D341Med (cell line): ENCODE results near the gene SMURF2.
"Not testable (repeated sequence)": the region's sequence is repeated elsewhere in the genome, so short reads cannot be mapped to it uniquely, and the experiment has no call there.

Experiments used
- DNase-seq: peaks from one replicate; pipeline ENCODE4 v3.0.0; 2012; ENCODE audit warnings: low spot score

Gene SMURF2

GRCh38 chr17:64596439-64596838 is 65.7 kb downstream of the SMURF2 start:
- DNase-seq: no peak

- DNase-seq: no peak
Measured at GRCh38 chr17:64591944-64592343, 70.2 kb downstream of the SMURF2 start.

GRCh38 chr17:64585146-64585545 is 77.0 kb downstream of the SMURF2 start:
- no peak for DNase-seq

GRCh38 chr17:64583038-64583437 is 79.1 kb downstream of the SMURF2 start:
- DNase-seq: no peak

GRCh38 chr17:64580384-64581315 is 81.5 kb downstream of the SMURF2 start:
- DNase-seq: no peak

GRCh38 chr17:64579917-64580316 is 82.2 kb downstream of the SMURF2 start:
- no peak for DNase-seq

- DNase-seq: not testable (repeated sequence)
Measured at GRCh38 chr17:64577025-64577424, 85.1 kb downstream of the SMURF2 start.

- no peak for DNase-seq
Measured at GRCh38 chr17:64575431-64575830, 86.7 kb downstream of the SMURF2 start.

GRCh38 chr17:64574646-64575045 is 87.5 kb downstream of the SMURF2 start:
- DNase-seq: no peak

GRCh38 chr17:64573214-64573613 is 88.9 kb downstream of the SMURF2 start:
- no peak for DNase-seq

GRCh38 chr17:64572682-64573154 is 89.4 kb downstream of the SMURF2 start:
- no peak for DNase-seq

GRCh38 chr17:64571746-64572145 is 90.4 kb downstream of the SMURF2 start:
- no peak for DNase-seq

- DNase-seq: no peak
Measured at GRCh38 chr17:64565563-64565962, 96.5 kb downstream of the SMURF2 start.

- DNase-seq: no peak
Measured at GRCh38 chr17:64564098-64564497, 98.0 kb downstream of the SMURF2 start.

GRCh38 chr17:64555281-64555680 is 106.8 kb downstream of the SMURF2 start:
- no peak for DNase-seq

GRCh38 chr17:64554028-64554637 is 108.0 kb downstream of the SMURF2 start:
- no peak for DNase-seq

GRCh38 chr17:64551461-64551860 is 110.6 kb downstream of the SMURF2 start:
- DNase-seq: no peak

- DNase-seq: no peak
Measured at GRCh38 chr17:64547319-64547718, 114.8 kb downstream of the SMURF2 start.

GRCh38 chr17:64546716-64547115 is 115.4 kb downstream of the SMURF2 start:
- no peak for DNase-seq

GRCh38 chr17:64544742-64545141 is 117.4 kb downstream of the SMURF2 start:
- DNase-seq: no peak

GRCh38 chr17:64540118-64540776 is 121.9 kb downstream of the SMURF2 start:
- no peak for DNase-seq

GRCh38 chr17:64538508-64539130 is 123.5 kb downstream of the SMURF2 start:
- no peak for DNase-seq
